Spinal cord (tissue), 10 donors: ENCODE results near the gene DUOXA2. TPM values are rescaled to one million over a fixed set of nuclear protein-coding genes. Genes with fewer than 3 reads are reported as not detected.

ENCODE experiments used
- DNase-seq, 6 donors: peaks; one replicate each; pipeline versions ENCODE4 v3.0.0 to v3.0.0-alpha.2; 2013 to 2015; ENCODE audit warnings: low spot score in 6 of 6, low read depth in 4 of 6
- H3K27ac ChIP-seq: one replicate; pipeline ENCODE4 v1.5.1; 2013; ENCODE audit warnings: low read depth, low read length, control low read depth
- H3K27me3 ChIP-seq: one replicate; pipeline ENCODE4 v1.6.1; 2013; ENCODE audit warnings: low read length; ENCODE audit not compliant: control insufficient read depth, insufficient read depth
- H3K36me3 ChIP-seq: one replicate; pipeline ENCODE4 v1.6.1; 2013; ENCODE audit warnings: low read length; ENCODE audit not compliant: control insufficient read depth, insufficient read depth
- H3K4me1 ChIP-seq: one replicate; pipeline ENCODE4 v1.6.1; 2013; ENCODE audit warnings: low read length; ENCODE audit not compliant: control insufficient read depth, insufficient read depth
- H3K4me3 ChIP-seq: one replicate; pipeline ENCODE4 v1.5.1; 2013; ENCODE audit warnings: low read depth, low read length, control low read depth
- H3K9me3 ChIP-seq: one replicate; pipeline ENCODE4 v1.6.1; 2013; ENCODE audit warnings: low read length; ENCODE audit not compliant: control insufficient read depth, insufficient read depth
- WGBS: methylation state at CpG from one replicate; pipeline ENCODE4 v1.1.5; 2013; ENCODE audit warnings: missing lambda C conversion rate; ENCODE audit not compliant: insufficient coverage; 5-methylcytosine and 5-hydroxymethylcytosine counted together
- polyA plus RNA-seq, 2 donors: library from polyadenylated mRNA; unstranded; fragments of 120-200 nt; gene quantifications; one replicate each; pipeline ENCODE4 v1.2.1, GENCODE V29; 2013; ENCODE audit not compliant: insufficient read length in 2 of 2
- total RNA-seq, 2 donors: library from RNA; depleted of rRNA in 1 of 2; stranded (reverse); fragments of 120-200 nt in 1 of 2; fragments of >200 nt in 1 of 2; gene quantifications; one replicate each; pipeline versions ENCODE4 v1.2.3 to v1.2.4, GENCODE V29; 2013 to 2014
- donor health status: healthy.

Gene DUOXA2
- total and polyA plus RNA-seq, 4 donors, result 0.11 TPM; not detected in 3

GRCh38 chr15:45121706-45122417, 7.7 kb downstream of the DUOXA2 start:
- WGBS, result 69% methylated on average over 2 of the region's 9 CpGs
- no peaks in the 10 kb centered on the region for H3K36me3 ChIP-seq
- H3K27me3 ChIP-seq, result peaks cover 31% of the 10 kb centered on the region
- H3K4me1 ChIP-seq, result peaks cover 11% of the 10 kb centered on the region
- no peak overlapping the region for H3K4me3 ChIP-seq
- no peak overlapping the region for H3K27ac ChIP-seq
- no peaks in the 10 kb centered on the region for H3K9me3 ChIP-seq
- DNase-seq, result no peak

GRCh38 chr15:45122719-45123118, 8.6 kb downstream of the DUOXA2 start:
- H3K36me3 ChIP-seq, result no peaks in the 10 kb centered on the region
- H3K27me3 ChIP-seq, result peaks cover 27% of the 10 kb centered on the region
- H3K4me3 ChIP-seq, result no peak overlapping the region
- no peak for DNase-seq
- H3K4me1 ChIP-seq, result peaks cover 3% of the 10 kb centered on the region
- WGBS, result 78% methylated on average over 5 of the region's 7 CpGs
- no peaks in the 10 kb centered on the region for H3K9me3 ChIP-seq
- no peak overlapping the region for H3K27ac ChIP-seq

DNA sequence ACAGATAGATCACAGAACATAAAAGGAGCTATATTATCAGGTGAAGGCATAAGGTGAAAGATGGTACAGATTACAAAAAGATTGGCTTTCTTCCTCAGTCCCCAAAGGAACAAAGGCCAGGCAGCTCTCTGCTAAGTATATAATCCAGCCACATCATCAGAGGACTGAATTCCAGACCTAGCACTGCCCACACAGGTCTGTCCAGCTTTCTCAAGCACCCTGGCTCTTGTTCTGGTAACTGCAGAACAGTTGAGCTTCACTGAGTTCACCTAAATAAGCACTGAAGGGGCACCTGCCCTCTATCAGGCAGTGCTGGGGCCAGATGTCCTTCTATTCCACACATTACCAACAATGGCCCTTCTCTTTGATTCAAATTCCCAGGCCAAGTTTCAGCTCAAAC, 9.3 kb downstream of the DUOXA2 start:
- DNase-seq, result no peak
- Histone ChIP-seq H3K27ac (no peak overlapping the region), H3K4me3 (no peak overlapping the region), H3K36me3 (no peaks in the 10 kb centered on the region), H3K4me1 (no peaks in the 10 kb centered on the region), H3K9me3 (no peaks in the 10 kb centered on the region), H3K27me3 (peaks cover 32% of the 10 kb centered on the region)

GRCh38 chr15:45126535-45127158, 12.5 kb downstream of the DUOXA2 start:
- peaks cover 63% of the 10 kb centered on the region for H3K27me3 ChIP-seq
- no peak overlapping the region for H3K4me3 ChIP-seq
- no peak overlapping the region for H3K27ac ChIP-seq
- no peaks in the 10 kb centered on the region for H3K9me3 ChIP-seq
- no CpG with 5 or more reads among the region's 2 CpGs for WGBS
- H3K36me3 ChIP-seq, result no peaks in the 10 kb centered on the region
- no peak for DNase-seq
- H3K4me1 ChIP-seq, result peaks cover 13% of the 10 kb centered on the region

- H3K4me3 ChIP-seq, result no peak overlapping the region
- no peaks in the 10 kb centered on the region for H3K9me3 ChIP-seq
- no peaks in the 10 kb centered on the region for H3K36me3 ChIP-seq
- DNase-seq, result no peak
- no peak overlapping the region for H3K27ac ChIP-seq
- under 1% methylated on average over 25 of the region's 47 CpGs for WGBS
- peaks cover 13% of the 10 kb centered on the region for H3K4me1 ChIP-seq
- H3K27me3 ChIP-seq, result peaks cover 71% of the 10 kb centered on the region
Observed at GRCh38 chr15:45128971-45129639, 15.0 kb downstream of the DUOXA2 start.

GRCh38 chr15:45129651-45130129, 15.6 kb downstream of the DUOXA2 start, which contains the start of the genes DUOX1 and DUOXA1:
DUOX1 (plus strand) TSS chr15:45129994; CDS start chr15:45131967, 1,973 bp downstream.
DUOXA1 (minus strand) TSS chr15:45129879; CDS start chr15:45123014, 6,865 bp downstream.
- no peak for DNase-seq
- H3K4me1 ChIP-seq, result peaks cover 13% of the 10 kb centered on the region
- under 1% methylated on average over 46 of the region's 46 CpGs for WGBS
- no peak within 1 kb of the TSS for H3K4me3 ChIP-seq
- peaks cover 75% of the 10 kb centered on the region for H3K27me3 ChIP-seq
- no peak within 1 kb of the TSS for H3K27ac ChIP-seq
- no peaks in the 10 kb centered on the region for H3K36me3 ChIP-seq
- H3K9me3 ChIP-seq, result no peaks in the 10 kb centered on the region

GRCh38 chr15:45130291-45131000, 16.3 kb downstream of the DUOXA2 start:
- Histone ChIP-seq H3K27ac (no peak overlapping the region), H3K36me3 (no peaks in the 10 kb centered on the region), H3K9me3 (no peaks in the 10 kb centered on the region), H3K27me3 (peaks cover 75% of the 10 kb centered on the region), H3K4me3 (no peak overlapping the region), H3K4me1 (peaks cover 20% of the 10 kb centered on the region)
- WGBS, result 83% methylated on average over 2 of the region's 7 CpGs
- DNase-seq, result no peak

DNA sequence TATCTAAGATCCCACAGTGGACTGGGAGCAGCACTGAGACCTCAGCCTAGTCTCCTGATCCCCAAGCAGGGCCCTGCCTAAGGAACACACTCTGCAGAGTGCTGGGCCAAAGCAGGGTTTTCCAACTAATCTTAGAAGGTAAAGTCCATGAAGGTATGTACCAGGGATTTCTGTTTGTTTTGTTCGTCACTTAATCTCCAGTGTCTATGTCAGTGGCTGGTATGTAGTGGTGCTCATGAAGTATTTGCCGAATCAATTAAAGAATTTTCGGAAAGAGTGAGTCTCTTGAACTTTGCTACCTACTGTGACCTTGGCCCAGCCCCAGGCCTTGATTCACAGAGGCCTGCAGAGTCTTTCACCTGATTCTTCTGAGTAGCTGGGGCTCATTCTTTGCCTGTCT, 17.4 kb downstream of the DUOXA2 start:
- no peak overlapping the region for H3K27ac ChIP-seq
- no peak overlapping the region for H3K4me3 ChIP-seq
- H3K9me3 ChIP-seq, result no peaks in the 10 kb centered on the region
- H3K27me3 ChIP-seq, result peaks cover 75% of the 10 kb centered on the region
- DNase-seq, result no peak
- peaks cover 27% of the 10 kb centered on the region for H3K4me1 ChIP-seq
- no peaks in the 10 kb centered on the region for H3K36me3 ChIP-seq
- 90% methylated on average over 3 of the region's 3 CpGs for WGBS

- H3K36me3 ChIP-seq, result no peaks in the 10 kb centered on the region
- no peak overlapping the region for H3K4me3 ChIP-seq
- peaks cover 70% of the 10 kb centered on the region for H3K27me3 ChIP-seq
- H3K9me3 ChIP-seq, result no peaks in the 10 kb centered on the region
- DNase-seq, result no peak
- peaks cover 27% of the 10 kb centered on the region for H3K4me1 ChIP-seq
- no peak overlapping the region for H3K27ac ChIP-seq
- 100% methylated on average over 1 of the region's 3 CpGs for WGBS
Observed at GRCh38 chr15:45132844-45133560, 18.9 kb downstream of the DUOXA2 start.
